SKM-1 (cell line): ENCODE results near the gene LRRC25.
"Not testable (repeated sequence)": the region's sequence is repeated elsewhere in the genome, so short reads cannot be mapped to it uniquely, and the experiment has no call there.

Experiments used
- DNase-seq: peaks from one replicate; lab custom pipeline; 2025; ENCODE audit not compliant: unreplicated experiment; lab: John Stamatoyannopoulos, UW

The LRRC25 gene

DNA sequence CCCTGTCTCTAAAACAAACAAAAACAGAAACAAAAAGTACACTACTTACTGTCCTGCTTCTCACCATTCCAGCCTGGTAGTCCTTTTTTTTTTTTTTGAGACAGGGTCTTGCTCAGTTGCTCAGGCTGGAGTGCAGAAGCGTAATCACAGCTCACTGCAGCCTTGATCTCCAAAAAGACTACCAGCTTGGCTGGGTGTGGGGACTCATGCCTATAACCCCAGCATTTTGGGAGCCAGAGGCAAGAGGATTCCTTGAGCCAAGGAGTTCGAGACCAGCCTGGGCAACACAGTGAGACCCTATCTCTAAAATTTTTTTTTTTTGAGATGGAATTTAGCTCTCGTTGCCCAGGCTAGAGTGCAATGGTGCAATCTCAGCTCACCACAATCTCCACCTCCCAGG lies 16.6 kb downstream of the LRRC25 start:
- no peak for DNase-seq

DNA sequence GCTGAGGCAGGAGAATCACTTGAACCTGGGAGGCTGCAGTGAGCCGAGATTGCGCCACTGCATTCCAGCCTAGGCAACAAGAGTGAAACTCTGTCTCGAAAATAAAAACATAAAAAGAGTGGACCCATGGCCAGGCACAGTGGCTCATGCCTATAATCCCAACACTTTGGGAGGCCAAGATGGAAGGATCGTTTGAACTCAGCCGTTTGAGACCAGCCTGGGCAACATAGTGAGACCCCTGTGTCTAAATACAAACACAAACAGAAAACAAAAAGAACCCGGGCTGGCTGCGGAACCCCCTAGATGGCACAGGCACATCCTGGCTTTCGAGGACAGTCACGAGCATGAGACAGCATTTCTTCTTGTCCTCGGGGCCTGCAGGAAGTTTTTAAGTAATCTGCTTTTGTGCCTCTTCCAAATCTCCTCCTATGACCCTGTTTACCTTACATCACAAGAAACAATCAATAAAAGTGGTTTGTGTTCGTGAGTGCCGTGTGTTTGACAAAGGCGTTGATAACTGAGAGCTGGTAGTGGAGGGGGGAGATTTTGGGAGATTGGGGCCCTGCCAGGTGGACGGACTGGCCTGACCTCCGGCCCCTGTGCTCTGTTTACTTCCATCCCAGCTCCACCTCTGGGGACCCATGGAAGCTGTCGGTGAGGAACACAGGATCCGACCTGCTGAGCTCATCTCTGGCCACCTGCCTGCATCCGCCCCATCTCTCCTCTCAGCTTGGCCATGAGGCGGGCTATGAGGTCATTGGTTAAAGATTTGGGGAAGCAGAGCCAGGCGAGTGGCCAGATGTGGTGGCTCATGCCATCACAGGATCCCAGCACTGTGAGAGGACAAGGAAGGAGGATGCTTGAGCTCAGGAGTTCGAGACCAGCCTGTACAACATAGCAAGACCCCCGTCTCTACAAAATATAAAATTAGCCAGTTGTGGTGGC lies 17.3 kb downstream of the LRRC25 start:
- no peak for DNase-seq

DNA sequence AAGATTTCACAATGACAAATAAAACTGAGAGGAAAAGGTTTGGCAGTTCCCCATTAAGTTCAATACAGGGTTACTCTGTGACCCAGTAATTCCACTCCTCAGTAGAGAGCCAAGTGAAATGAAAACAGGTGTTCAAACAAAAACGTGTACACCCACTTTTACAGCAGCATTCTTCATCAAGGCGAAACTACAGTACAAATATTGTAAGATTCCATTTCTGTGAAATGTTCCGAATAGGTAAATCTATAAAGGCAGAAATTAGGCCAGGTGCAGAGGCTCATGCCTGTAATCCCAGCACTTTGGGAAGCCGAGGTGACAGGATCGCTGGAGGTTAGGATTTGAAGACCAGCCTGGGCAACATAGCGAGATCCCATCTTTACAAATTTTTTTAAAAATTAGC lies 20.4 kb downstream of the LRRC25 start:
- no peak for DNase-seq

DNA sequence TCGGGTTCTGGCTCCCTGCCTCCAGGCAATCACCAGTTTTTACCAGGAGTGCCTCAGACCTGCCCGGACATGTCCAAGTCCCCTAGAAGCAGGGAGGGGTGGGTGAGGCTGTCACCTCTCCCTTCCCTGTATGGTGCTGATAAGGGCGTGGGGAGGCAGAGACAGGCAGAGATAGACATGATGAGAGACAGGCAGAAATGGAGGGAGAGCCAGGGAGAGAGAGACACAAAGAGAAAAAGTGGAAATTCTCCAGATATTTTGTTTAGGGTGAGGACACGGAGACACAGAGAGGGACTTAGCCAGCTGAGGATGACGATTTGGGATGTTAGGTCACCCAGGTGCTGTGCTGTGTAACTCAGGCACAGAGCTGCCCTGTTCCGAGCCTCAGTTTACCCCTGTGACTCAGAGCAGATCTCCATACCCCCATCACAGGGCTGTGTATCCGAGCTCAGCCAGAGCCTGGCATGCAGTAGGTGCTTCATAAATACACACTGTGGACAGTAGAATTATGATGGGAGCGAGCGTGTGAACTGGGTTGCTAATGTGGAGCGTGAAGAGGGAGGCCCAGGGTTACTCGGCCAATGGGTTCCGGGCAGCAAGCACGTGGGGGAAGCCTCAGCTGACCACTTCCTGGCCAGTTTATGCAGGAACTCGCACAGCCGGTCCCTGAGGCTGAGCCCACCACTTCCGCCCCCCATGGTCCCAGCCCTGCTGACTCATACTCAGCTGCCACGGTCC lies 23.4 kb downstream of the LRRC25 start:
- DNase-seq: peak; percentile 84

DNA sequence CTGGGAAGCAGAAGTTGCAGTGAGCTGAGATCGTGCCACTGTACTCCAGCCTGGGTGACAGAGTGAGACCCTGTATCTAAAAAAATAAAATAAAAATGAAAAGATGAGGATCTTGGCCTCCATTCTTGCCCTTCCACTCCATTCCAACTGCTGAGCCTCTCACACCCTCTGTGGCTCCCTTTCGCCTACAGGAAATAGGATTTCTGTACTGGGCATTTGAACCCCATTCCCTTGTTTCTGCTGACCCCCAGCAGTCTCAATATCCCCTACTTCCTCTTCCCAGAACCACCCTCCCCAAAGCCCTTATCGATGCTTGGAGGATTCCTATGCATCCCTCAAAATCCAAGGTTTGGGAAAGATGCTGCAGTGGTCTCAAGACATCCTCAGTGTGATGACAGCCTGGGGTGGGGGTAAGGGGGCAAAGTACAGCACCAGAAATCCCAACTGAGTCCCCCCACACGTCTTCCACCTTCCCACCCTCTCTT lies 24.0 kb downstream of the LRRC25 start:
- DNase-seq: no peak

DNA sequence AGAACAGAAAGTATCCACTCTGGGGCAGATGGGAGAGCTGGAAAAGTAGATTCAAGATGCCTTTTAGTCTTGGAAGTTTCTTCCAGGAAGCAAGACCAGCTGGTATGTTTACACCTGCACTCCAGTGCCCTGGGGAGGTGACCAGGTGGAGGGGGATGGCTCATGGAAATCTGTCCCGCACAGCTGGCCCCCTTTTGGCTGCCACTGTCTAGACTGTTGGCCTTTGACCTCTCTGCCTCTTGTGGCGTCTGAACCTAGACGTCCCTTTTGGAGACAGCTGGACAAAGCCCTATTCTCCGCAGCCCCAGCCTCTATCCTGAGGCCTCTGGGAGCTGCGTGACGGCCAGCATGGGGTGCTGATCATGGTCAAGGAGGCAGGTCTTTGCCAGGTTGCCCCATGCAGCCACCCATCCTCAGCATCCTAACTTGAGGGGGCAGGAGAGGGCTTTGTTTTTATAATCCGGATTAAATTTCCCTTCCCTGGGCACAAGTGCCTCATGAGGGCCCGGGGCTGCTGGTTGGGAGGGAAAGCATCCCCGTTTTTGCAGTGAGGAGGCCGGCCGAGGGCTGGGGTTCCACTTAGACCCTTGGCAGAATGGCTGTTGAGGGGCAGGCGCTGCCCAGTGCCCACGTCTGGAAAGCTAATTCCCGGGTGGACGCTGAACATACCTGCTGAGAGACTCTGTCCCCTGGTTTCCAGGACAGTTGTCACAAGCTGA lies 28.8 kb downstream of the LRRC25 start:
- DNase-seq: no peak

DNA sequence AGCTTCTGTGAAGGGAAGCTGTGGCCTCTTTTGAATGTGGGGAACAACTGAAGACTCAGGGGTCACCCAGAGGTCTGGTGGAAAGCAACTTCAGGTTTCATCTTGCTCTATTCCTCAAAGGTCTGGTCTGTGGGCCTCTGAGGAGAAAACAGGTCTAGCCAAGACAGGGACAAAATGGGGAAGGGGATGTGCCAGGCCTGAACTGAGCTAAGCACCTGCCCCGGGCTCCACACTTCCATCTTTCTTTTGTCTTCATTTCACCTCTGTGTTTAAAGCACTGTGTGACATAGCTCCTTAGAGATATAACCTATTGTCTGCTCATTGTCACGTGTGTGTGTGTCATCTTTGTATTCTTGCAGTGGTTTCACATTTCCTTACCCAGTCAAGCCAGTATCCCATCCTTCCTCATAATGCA lies 31.4 kb downstream of the LRRC25 start:
- peak; percentile 13 for DNase-seq

DNA sequence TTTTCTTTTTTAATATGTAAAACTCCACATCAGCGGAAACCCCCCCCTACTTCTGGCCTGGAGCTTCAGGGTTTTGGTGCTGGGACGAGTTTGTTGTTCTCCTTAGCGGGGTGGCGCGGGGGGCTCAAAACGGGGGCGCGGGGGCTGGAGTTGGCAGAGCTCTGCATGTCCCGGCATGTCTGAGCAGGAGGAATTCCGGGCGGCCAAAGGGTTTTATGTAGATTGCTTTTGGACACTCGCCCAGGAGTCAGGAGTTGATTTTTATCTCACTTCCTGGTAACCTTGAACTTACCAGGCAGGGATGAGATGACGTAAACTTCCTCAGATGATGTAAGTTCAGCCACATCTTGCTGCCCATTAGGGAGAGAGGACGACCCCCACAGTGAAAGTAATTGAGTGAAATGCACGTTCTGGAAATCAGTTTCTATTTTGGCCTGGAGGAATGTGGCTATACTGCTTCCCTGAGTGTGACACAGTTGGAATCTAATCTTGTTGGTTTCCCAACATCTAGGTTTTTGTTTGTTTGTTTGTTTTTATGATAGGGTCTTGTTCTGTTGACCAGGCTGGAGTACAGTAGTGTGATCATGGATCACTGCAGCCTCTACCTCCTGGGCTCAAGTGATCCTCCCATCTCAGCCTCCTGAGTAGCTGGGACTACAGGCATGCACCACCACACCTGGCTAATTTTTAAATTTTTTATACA lies 32.4 kb downstream of the LRRC25 start:
- DNase-seq: peak; percentile 30

DNA sequence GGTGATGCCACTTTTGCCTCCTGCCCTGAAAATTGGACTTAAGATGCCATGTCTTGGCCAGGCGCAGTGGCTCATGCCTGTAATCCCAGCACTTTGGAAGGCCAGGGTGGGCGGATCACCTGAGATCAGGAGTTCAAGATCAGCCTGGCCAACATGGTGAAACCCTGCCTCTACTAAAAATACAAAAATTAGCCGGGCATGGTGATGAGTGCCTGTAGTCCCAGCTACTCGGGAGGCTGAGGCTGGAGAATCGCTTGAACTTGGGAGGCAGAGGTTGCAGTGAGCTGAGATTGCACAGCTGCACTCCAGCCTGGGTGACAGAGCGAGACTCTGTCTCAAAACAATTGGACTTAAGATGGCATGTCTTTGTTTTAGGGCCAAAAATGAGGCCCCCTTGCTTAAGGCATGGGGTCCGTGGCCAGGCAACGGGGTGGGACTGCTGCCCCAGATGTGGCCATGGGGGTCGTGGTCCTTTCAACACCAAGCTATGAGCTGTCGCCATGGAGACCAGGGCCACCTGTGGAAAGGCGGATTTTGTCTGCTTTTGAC lies 33.1 kb downstream of the LRRC25 start:
- DNase-seq: not testable (repeated sequence)

DNA sequence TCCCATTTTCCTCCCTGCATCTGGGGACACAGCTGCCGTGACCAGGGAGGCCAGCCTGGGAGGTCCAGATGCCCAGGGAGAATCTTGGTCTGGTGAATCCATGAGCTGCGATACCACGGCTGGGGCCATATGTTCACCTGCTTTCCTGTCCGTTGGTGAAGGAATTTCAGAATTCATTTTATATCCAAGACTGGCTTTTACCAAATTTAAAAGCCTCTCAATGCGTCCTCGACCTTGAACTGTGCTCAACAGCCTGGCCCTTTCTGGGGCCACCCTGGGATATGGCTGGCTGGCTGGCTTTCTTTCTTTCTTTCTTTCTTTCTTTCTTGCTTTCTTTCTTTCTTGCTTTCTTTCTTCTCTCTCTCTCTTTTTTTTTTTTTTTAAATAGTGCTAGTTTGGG lies 33.6 kb downstream of the LRRC25 start:
- DNase-seq: no peak

DNA sequence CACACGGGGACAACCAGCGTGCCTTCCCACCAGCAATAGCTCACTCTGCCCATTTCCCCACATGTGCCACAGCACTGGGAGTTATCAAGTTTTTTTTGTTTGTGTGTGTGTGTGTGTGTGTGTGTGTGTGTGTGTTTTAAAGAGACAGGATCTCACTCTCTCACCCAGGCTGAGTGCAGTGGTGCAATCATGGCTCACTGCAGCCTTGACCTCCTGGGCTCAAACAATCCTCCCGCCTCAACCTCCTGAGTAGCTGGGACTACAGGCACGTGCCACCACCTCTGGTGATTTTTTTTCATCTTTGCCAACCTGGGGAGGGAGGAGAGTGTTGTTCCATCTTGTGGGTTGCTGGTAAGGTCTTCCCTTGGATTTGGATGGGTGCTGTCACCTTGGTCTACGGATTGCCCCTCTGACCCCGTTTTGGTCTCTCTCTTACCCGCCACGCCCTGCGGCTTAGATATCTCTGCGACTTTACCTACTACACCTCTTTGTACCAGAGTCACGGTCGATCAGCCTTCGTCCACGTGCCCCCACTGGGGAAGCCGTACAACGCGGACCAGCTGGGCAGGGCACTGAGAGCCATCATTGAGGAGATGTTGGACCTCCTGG lies 34.4 kb downstream of the LRRC25 start:
- no peak for DNase-seq

DNA sequence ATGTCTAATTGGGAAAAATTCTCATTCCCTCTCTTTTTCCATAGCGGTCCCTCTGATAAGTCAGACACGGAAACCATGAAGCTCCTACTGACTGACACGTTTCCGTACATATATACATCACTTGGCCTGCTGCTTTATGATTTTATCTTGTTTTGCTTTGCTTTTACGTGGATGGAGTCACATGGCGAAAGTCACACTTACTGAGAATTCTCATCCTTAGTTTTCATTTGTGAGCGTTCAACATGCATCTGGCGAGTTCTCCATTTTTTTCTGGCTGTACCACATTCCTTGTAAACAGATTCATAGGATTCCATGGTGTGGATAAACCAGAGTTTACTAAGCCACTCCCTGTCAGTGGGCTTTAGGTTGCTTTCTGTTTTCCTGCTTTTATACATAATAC lies 35.8 kb downstream of the LRRC25 start:
- DNase-seq: no peak

DNA sequence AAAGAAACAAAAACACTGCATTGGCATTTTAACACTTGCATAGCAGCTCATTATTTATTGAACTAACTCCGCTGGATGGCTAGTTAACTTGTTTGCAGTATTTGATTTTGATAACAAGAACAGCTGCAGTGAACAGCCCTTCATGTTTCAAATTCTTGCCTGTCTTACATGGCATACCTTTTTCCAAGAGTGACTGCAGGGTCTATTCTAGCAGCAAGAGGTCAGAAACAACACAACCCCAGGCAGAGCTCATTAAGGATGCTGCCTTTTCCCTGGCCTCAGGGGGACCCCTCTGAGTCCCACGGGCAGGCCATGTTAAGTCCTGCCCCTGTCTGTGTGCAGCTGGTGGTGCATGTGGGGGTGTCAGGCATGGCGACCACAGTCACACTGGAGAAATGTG lies 40.4 kb downstream of the LRRC25 start:
- no peak for DNase-seq

DNA sequence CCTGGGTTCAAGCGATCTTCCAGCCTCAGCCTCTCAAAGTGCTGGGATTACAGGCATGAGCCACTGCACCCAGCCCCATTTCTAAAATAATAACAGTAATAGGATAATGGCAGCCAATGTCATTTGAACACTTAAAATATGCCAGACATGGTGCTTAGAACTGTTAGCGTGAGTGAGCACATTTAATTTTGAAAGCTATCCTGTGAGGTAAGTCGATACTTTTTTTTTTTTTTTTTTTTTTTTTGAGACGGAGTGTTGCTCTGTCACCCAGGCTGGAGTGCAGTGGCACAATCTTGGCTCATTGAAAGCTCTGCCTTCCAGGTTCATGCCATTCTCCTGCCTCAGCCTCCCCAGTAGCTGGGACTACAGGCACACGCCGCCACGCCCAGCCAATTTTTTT lies 42.7 kb downstream of the LRRC25 start:
- not testable (repeated sequence) for DNase-seq

DNA sequence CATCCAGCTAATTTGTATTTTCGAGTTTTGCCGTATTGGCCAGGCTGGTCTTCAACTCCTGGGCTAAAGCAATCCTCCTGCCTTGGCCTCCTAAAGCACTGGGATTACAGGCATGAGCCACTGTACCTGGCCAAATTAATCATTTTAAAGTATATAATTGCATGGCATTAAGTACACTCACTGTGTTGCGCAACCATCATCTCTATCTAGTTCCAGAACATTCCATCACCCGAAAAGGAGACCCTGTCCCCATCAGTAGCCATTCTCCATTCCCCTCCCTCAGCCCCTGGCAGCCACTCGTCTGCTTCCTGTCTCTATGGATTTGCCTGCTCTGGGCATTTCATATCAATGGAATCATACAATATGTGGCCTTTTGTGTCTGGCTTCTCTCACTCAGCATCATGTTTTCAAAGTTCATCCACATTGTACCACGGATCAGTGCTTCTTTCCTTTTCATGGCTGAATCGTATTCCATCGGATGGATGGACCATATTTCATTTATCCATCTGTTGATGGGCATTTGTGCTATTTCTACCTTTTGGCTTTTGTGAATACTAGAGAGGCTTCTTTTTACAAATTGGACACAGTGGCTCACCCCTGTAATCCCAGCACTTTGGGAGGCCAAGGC lies 43.9 kb downstream of the LRRC25 start:
- DNase-seq: no peak

DNA sequence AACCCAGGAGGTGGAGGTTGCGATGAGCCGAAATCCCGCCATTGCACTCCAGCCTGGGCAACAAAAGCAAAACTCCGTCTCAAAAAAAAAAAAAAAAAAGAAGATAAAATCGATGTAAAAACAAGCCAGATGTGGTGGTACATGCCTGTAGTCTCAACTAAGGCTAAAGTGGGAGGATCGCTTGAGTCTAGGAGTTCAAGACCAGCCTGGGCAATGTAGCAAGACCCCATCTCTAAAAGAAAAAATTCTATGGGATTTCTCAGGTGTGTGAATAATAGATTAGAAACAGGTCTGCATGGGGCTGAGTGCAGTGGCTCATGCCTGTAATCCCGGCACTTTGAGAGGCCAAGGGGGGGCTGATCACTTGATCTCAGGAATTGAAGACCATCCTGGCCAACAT lies 45.9 kb downstream of the LRRC25 start:
- no peak for DNase-seq

DNA sequence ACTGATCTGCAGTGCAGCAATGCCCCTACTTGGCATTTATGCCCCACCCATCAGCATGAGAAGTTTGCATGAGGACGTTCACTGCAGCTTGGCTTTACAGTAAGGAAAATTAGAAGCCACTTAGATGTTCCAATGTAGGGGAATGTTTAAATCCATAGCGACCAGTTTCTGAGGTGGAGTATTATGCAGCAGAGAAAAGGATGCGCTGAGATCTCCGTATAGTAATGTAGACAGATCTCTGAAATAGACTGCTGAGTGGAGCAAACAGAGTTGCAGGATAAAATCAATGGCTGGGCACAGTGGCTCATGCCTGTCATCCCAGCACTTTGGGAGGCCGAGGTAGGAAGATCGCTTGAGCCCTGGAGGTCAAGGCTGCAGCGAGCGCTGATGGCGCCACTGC lies 46.9 kb downstream of the LRRC25 start:
- no peak for DNase-seq

DNA sequence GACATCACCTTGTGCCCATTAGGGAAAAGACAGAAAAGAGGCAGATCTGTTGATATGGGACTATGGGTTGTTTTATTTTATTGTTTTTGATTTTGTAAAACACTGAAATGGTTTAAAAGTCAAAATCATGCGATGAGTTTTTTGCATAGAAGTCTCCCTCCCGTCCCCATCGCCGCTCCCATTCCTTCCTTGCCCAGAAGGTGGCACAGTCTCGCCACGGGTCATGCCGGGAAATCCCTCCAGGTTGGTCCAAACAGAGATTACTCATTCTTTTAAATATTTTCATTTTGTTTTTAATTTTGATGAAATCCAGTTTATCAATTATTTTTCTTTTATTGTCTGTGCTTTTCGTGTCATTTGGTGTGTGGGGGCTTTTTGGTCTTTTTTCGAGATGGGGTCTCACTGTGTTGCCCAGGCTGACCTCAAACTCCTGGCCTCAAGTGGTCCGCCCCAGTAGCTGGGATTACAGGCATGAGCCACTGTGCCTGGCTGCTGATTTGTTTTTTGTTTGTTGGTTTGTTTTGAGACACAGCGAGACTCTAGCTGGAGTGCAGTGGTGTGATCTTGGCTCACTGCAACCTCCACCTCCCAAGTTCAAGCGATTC lies 47.8 kb downstream of the LRRC25 start:
- DNase-seq: no peak

DNA sequence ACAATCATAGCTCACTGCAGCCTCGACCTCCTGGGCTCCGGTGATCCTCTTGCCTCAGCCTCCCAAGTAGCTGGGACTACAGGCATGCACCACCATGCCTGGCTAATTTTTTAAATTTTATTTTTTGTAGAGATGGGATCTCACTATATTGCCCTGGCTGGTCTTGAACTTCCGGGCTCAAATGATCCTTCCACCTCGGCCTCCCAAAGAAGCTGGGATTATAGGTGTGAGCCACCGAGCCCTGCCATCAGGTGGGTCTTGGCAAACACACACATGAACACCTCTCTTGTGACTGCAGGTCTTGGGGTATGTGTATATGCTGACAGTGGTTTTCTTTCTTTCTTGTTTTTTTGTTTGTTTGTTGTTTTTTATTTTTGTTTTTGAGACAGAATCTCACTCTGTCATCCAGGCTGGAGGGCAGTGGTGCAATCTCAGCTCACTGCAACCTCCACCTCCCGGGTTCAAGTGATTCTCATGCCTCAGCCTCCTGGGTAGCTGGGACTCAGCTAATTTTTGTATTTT lies 48.5 kb downstream of the LRRC25 start:
- DNase-seq: not testable (repeated sequence)
